AG10803 (cell line): ENCODE results near the gene SLC25A42.
"Not testable (repeated sequence)": the region's sequence is repeated elsewhere in the genome, so short reads cannot be mapped to it uniquely, and the experiment has no call there.

Source experiments
- DNase-seq: peaks from one replicate; pipeline ENCODE4 v3.0.0; 2010; ENCODE audit warnings: low read depth
- H3K4me3 ChIP-seq: 2 replicates; pipeline ENCODE4 v1.5.1; 2011; ENCODE audit warnings: mild to moderate bottlenecking, low read length, control low read depth
- TF ChIP-seq, protein P1 (sequence below): conservative IDR thresholded peaks from 2 replicates; pipeline ENCODE4 v1.5.1; 2011; ENCODE audit warnings: mild to moderate bottlenecking, low read length, control low read depth, inconsistent platforms

Gene SLC25A42

DNA sequence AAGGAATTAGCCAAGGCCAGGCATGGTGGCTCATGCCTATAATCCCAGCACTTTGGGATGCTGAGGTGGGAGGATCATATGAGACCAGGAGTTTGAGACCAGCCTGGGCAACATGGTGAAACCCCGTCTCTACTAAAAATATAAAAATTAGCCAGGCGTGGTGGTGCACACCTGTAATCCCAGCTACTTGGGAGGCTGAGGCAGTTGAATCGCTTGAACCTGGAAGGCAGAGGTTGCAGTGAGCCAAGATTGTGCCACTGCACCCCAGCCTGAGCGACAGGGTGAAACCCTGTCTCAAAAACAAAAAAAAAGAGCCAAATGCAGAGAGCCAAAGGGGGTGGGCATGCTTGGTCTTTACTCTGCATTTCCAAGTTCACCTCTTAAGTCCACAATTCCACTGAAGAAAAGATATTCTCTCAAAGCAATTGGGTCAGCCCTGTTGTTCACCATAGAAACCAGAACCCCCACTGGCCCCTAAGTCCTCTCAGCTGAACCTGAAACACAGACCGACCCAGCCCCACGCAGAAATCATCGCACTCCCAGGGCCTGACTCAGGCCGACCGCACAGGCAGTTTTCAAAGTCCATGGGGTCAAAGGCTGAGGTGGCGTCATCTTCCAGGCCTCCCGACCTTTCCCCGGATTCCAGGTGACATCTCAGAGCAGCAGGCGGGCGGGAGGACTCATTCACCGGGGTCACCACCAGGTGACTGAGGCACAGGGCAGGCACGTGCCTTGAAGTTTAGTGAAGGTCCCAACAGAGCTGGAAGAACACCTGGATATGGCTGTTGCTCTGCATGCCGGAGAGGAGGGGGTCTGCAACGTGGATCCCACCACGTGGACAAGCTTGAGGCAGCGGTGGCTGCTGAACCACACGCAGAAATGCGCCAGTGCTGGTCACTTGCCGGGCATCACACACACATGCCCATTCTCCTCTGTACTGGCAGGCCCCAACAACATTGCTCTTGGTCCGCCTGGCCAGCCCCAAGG lies 33.1 kb downstream of the SLC25A42 start:
- DNase-seq: no peak
- TF ChIP-seq, protein P1, sequence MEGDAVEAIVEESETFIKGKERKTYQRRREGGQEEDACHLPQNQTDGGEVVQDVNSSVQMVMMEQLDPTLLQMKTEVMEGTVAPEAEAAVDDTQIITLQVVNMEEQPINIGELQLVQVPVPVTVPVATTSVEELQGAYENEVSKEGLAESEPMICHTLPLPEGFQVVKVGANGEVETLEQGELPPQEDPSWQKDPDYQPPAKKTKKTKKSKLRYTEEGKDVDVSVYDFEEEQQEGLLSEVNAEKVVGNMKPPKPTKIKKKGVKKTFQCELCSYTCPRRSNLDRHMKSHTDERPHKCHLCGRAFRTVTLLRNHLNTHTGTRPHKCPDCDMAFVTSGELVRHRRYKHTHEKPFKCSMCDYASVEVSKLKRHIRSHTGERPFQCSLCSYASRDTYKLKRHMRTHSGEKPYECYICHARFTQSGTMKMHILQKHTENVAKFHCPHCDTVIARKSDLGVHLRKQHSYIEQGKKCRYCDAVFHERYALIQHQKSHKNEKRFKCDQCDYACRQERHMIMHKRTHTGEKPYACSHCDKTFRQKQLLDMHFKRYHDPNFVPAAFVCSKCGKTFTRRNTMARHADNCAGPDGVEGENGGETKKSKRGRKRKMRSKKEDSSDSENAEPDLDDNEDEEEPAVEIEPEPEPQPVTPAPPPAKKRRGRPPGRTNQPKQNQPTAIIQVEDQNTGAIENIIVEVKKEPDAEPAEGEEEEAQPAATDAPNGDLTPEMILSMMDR: no peak
- no peak overlapping the region for H3K4me3 ChIP-seq

DNA sequence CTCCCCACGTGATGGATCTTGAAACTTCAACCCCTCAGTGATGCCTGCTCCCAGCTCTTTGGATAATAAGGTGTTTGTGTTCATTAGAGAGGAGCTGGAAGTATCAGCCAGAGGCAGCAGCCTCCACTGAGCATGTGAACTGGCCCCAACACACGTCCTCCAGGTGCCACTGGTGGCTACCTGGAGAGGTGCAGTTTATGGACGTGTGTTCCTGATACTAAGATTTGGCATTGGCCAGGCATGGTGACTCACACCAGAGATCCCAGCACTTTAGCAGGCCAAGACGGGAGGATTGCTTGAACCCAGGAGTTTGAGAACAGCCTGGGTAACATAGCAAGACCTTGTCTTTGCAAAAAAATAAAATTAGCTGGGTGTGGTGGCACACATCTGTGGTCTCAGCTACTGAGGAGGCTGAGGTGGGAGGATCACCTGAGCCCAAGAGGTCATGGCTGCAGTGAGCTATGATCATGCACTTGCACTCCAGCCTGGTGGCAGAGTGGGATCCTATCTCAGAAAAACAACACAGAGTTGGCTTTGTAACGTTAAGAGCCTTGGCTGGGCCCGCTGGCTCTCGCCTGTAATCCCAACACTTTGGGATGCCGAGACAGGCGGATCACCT lies 34.4 kb downstream of the SLC25A42 start:
- DNase-seq: no peak
- no peak overlapping the region for H3K4me3 ChIP-seq
- TF ChIP-seq, protein P1: no peak

DNA sequence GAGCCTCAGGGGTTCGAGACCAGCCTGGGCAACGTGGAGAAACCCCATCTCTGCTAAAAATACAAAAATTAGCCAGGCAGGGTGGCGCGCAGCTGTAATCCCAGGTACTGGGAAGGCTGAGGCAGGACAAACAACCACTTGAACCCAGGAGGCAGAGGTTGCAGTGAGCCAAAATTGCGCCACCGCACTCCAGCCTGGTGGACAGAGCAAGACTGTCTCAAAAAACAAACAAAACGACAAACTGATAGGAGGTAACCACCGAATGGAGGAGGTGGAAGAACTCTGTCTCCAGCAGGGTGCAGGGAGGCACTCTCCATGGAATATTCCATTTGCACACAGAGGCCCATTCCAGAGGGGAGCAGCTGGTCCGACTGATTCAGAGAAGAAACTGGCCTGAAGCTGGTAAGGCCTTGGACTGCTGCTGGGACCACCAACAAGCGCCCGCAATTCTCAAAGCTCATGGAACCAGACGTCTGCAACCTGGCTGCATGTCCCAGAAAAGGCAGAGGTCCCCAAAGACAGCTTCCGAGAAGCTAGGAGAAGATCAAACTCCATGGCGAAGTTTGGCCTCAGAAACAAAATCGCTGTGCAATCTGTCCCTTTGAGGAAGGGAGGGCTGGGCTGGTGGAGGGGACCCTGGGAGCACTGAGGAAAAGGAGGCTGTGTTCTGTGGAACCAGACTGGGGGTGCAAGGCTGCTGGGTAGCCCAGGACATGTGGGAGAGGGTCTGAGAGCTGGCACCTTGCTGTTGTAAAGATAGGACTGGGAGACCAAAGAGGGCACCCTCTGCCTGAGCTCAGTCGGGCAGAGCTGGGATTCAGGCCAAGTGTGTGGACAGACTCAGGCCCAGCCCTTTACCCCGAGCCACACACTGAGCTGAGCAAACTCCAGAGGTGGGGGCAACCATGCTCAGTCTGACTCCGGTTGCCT lies 35.2 kb downstream of the SLC25A42 start:
- no peak overlapping the region for H3K4me3 ChIP-seq
- TF ChIP-seq, protein P1: no peak
- no peak for DNase-seq

DNA sequence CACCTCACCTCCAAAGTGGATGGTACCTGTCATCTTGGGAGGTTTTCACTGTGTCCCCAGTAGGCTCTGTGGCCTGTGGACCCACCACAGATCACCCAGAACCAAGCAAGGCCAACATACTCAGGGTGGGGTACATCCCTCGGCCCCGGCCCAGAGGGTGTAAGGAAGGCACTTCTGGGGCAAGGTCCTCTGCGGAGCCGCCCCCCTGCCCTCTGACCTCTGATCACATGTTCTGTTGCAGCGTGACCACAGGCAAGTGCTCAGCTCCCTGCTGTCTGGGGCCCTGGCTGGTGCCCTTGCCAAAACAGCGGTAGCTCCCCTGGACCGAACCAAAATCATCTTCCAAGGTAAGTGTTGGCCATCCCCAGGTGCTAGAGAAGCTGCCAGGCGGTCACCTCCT lies 37.7 kb downstream of the SLC25A42 start:
- no peak for DNase-seq
- no peak overlapping the region for H3K4me3 ChIP-seq
- TF ChIP-seq, protein P1: no peak

DNA sequence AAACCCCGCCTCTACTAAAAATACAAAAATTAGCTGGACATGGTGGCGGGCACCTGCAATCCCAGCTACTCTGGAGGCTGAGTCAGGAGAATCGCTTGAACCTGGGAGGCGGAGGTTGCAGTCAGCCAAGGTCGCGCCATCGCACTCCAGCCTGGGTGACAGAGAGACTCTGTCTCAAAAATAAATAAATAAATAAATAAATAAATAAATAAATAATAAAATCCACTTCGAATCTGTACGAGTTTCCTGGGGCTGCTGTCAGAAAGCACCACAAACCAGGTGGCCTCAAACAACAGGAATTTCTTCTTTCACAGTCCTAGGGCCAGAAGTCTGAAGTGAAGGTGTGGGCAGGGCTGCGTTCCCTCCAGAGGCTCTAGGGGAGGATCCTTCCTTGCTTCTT lies 38.8 kb downstream of the SLC25A42 start:
- H3K4me3 ChIP-seq, DNase-seq: not testable (repeated sequence)

DNA sequence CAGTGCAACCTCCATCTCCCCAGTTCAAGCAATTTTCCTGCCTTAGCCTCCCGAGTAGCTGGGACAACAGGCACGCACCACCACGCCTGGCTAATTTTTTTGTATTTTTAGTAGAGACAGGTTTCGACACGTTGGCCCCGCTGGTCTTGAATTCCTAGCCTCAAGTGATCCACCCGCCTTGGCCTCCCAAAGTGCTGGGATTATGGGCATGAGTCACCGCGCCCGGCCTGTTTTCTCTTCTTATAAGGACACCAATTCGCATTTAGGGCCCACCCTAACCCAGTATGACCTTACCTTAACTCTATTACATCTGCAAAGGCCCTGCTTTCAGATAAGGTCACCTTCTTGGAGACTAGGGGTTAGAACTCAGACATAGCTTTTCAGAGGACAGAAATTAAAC lies 39.4 kb downstream of the SLC25A42 start:
- TF ChIP-seq, protein P1: no peak
- DNase-seq: no peak
- H3K4me3 ChIP-seq: no peak overlapping the region

DNA sequence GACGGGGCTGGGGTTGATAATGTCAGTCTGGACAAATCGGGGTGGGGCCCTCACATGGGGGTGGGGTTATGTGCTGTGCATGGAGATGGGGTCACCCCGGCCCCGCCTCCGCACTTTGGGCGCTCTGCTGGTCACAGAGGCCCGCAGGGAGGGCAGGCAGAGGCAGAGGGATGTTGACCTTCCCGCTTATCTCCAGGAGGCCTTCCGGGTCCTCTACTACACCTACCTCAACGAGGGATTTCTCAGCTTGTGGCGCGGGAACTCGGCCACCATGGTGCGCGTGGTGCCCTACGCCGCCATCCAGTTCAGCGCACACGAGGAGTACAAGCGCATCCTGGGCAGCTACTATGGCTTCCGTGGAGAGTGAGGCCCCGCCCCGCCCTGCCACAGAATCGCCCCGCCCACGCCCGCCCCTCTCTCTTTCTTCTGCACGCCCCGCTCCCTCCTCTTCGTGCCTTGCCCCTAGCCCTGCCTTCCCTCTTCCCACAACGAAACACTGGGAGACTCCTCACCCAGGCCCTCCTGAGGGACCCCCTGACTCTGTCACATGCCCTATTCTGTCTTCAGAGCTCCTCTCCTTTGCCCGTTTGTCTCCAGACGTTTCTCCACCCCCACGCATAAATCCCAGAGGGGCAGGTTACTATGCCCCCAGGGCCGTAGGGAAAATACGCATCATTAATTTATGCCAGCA lies 41.7 kb downstream of the SLC25A42 start:
- H3K4me3 ChIP-seq: peak overlapping the region; percentile 51
- TF ChIP-seq, protein P1: no peak
- DNase-seq: peak; percentile 31
